Parathyroid adenoma (tissue), 2 donors: ENCODE data around the gene IL17REL.
"Not testable (repeated sequence)": the region's sequence is repeated elsewhere in the genome, so short reads cannot be mapped to it uniquely, and the experiment has no call there.

Experiments used
- H2AFZ ChIP-seq: fragments of 300-600 bp; sonication (generic); one replicate; pipeline ENCODE4 v1.7.0; 2017; ENCODE audit warnings: antibody characterized with exemption, mild to moderate bottlenecking
- H3K27ac ChIP-seq: fragments of 300-600 bp; sonication (generic); one replicate; pipeline ENCODE4 v1.7.0; 2017
- H3K27me3 ChIP-seq: fragments of 300-600 bp; sonication (generic); one replicate; pipeline ENCODE4 v1.7.0; 2017; ENCODE audit warnings: low read length; ENCODE audit not compliant: control insufficient read depth, insufficient read depth
- H3K36me3 ChIP-seq: fragments of 300-600 bp; sonication (generic); one replicate; pipeline ENCODE4 v1.7.0; 2017; ENCODE audit warnings: low read length; ENCODE audit not compliant: control insufficient read depth, insufficient read depth
- H3K4me1 ChIP-seq: fragments of 300-600 bp; sonication (generic); one replicate; pipeline ENCODE4 v1.7.0; 2017; ENCODE audit warnings: control low read depth
- H3K4me2 ChIP-seq: fragments of 300-600 bp; sonication (generic); one replicate; pipeline ENCODE4 v1.7.0; 2017; ENCODE audit warnings: low read length
- H3K4me3 ChIP-seq: fragments of 300-600 bp; sonication (generic); one replicate; pipeline ENCODE4 v1.7.0; 2017; ENCODE audit warnings: low read depth, low read length
- H3K79me2 ChIP-seq: fragments of 300-600 bp; sonication (generic); one replicate; pipeline ENCODE4 v1.7.0; 2017; ENCODE audit warnings: control low read depth
- H3K9ac ChIP-seq: fragments of 300-600 bp; sonication (generic); one replicate; pipeline ENCODE4 v1.7.0; 2017; ENCODE audit warnings: mild to moderate bottlenecking
- H3K9me3 ChIP-seq: fragments of 300-600 bp; sonication (generic); one replicate; pipeline ENCODE4 v1.7.0; 2017; ENCODE audit warnings: low read length; ENCODE audit not compliant: control insufficient read depth
- CTCF ChIP-seq: fragments of 300-600 bp; sonication (generic); IDR thresholded peaks from one replicate; pipeline ENCODE4 v1.7.0; 2017; ENCODE audit warnings: antibody characterized with exemption, mild to moderate bottlenecking
- donor health status: primary hyperparathyroidism.

Gene IL17REL

GRCh38 chr22:49993649-49994360, 18.8 kb downstream of the IL17REL start:
- Histone ChIP-seq H3K36me3 (no peaks in the 10 kb centered on the region), H3K4me1 (no peaks in the 10 kb centered on the region), H3K4me3 (no peak overlapping the region), H3K9me3 (no peaks in the 10 kb centered on the region), H3K4me2 (no peak overlapping the region), H3K9ac (no peak overlapping the region), H2AFZ (no peak overlapping the region), H3K27ac (no peak overlapping the region), H3K27me3 (no peaks in the 10 kb centered on the region), H3K79me2 (no peaks in the 10 kb centered on the region)
- no peak for TF ChIP-seq CTCF

DNA sequence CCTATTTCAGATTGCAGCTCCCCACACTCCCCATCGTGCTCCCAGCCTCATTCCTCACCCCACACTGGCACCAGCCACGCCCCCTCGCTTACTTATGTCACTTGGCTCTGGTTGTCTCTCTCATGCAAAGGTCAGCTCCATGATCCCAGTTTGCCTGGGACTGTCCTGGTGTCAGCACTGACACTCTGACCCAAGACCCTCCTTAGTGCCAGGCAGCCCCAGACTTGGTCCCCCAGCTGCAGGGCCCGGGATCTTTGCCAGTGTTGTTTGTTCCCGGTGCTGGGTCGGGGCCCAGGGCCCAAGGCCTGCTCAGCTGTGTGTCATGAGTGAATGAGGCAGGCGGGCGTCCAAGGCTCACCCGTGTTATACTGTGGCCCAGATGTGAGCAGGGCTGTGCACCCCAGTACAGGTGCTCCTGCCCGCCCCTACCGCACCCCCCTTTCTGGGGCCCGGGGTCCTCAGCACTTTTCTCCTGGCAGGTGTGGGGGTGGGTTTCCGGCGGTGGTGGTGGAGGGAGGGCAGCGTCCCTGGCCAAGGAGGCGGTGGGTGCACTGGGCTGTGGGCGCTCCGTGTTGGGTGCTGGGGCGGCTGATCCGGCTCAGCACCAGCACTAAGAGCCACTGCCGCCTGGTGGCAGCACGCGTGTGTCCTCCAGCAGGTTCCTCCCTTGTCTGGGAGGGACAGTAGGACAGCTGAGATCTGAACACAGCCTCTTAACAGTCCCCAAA, 19.5 kb downstream of the IL17REL start:
- Histone ChIP-seq H3K27ac (no peak overlapping the region), H2AFZ (no peak overlapping the region)

GRCh38 chr22:49991907-49992533, 20.5 kb downstream of the IL17REL start:
- no peak for TF ChIP-seq CTCF

More for the DNA sequence above, 19.5 kb downstream of the IL17REL start:
- TF ChIP-seq CTCF: peak; percentile 60
- no peak overlapping the region for H3K9ac ChIP-seq
- no peaks in the 10 kb centered on the region for H3K4me1 ChIP-seq
- no peak overlapping the region for H3K4me3 ChIP-seq
- H3K9me3 ChIP-seq: no peaks in the 10 kb centered on the region
- no peak overlapping the region for H3K4me2 ChIP-seq
- H3K27me3 ChIP-seq: no peaks in the 10 kb centered on the region
- no peaks in the 10 kb centered on the region for H3K79me2 ChIP-seq
- H3K36me3 ChIP-seq: no peaks in the 10 kb centered on the region

GRCh38 chr22:49991167-49991566, 21.4 kb downstream of the IL17REL start:
- Histone ChIP-seq H3K27ac (no peak overlapping the region), H3K4me3 (no peak overlapping the region), H3K27me3 (no peaks in the 10 kb centered on the region), H3K9ac (no peak overlapping the region), H2AFZ (no peak overlapping the region), H3K36me3 (no peaks in the 10 kb centered on the region), H3K9me3 (no peaks in the 10 kb centered on the region), H3K4me1 (no peaks in the 10 kb centered on the region), H3K4me2 (no peak overlapping the region), H3K79me2 (no peaks in the 10 kb centered on the region)
- TF ChIP-seq CTCF: no peak

More at GRCh38 chr22:49991907-49992533, 20.5 kb downstream of the IL17REL start:
- Histone ChIP-seq H3K4me1 (no peaks in the 10 kb centered on the region), H3K27ac (no peak overlapping the region), H3K9me3 (no peaks in the 10 kb centered on the region), H3K9ac (no peak overlapping the region), H2AFZ (no peak overlapping the region), H3K79me2 (no peaks in the 10 kb centered on the region), H3K4me2 (no peak overlapping the region), H3K4me3 (no peak overlapping the region), H3K36me3 (no peaks in the 10 kb centered on the region), H3K27me3 (no peaks in the 10 kb centered on the region)

DNA sequence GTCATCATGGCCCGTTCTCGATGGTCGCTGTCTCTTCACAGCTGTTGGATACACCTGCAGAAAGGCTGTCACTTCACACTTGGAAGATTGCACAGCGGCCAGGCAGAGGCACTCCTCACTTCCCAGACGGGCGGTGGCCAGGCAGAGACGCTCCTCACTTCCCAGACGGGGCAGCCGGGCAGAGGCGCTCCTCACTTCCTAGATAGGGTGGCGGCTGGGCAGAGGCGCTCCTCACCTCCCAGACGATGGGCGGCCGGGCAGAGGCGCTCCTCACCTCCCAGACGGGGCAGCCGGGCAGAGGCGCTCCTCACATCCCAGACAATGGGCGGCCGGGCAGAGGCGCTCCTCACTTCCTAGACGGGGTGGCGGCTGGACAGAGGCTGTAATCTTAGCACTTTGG, 22.7 kb downstream of the IL17REL start:
- not testable (repeated sequence) for H2AFZ ChIP-seq, H3K36me3 ChIP-seq, H3K4me1 ChIP-seq, H3K27ac ChIP-seq, H3K9ac ChIP-seq, H3K4me2 ChIP-seq, H3K4me3 ChIP-seq, H3K9me3 ChIP-seq, H3K79me2 ChIP-seq, H3K27me3 ChIP-seq
